HG02798 (cell line): ENCODE results near the gene HOXD4.

ENCODE experiments used
- ATAC-seq: cut with Tn5 transposase; IDR thresholded peaks from one replicate; pipeline ENCODE4 v1.9.1; 2021; ENCODE audit warnings: mild to moderate bottlenecking; ENCODE audit not compliant: unreplicated experiment, poor library complexity

The HOXD4 gene

DNA sequence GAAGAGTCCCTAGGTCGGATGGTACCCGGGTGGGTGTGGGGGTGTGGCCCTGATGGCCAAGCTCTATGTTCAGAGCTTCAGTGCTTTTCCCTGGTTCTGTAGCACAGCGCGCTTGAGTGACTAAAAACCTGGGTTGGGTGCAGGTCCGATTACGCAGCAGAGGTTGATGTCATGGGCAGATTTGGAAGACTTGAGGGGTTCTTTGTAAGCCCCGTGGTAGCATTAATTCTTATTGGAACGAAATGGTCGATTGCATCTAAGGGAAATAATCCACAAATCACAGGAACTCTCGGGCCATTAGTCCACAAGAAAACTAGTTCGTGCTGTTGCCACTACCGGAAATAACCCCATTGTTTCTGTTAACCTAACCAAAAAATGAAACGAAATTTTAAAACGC is 12.8 kb upstream of the HOXD4 start:
- ATAC-seq, result no peak

- no peak for ATAC-seq
Observed at GRCh38 chr2:176138923-176139660, 12.3 kb upstream of the HOXD4 start.

DNA sequence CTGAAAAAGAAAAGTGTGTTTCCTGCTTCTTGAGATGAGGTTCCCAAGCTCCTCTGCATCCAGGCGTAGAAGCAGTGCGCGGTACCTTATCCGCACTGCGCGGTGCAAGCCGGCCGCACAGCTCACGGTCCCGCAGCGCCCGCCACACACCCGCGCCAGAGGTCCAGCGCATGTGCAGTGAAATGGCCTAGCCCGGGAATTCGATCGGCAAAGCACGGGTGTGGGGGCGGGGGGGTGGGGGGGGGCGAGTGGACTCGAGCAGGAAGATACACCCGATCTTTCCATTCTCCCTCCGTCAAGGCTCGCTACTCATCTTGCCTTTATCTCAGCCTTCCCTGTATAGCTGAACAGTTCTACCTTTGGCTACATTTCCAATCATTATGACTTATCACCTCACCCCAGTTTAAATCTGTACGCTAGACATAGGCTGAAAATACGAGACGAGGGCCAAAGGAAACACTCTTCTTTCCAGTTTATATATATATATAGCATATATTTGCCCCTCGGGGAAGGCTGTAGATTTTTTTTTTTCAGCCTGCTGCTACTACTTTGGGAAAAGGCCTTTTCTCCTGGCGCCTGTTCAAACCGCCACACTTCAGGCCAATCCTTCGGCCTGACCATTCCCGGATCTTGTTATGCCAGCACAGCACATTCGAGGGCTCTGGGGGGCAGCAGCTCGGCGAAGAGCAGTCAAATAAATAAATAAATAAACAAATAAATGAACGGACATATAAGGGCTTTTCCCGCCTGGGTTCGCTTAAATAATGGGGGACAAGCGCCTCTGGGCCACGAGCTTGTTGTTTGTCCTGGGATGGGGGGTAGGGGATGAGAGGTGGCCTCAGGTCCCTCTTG is 11.5 kb upstream of the HOXD4 start:
- no peak for ATAC-seq

DNA sequence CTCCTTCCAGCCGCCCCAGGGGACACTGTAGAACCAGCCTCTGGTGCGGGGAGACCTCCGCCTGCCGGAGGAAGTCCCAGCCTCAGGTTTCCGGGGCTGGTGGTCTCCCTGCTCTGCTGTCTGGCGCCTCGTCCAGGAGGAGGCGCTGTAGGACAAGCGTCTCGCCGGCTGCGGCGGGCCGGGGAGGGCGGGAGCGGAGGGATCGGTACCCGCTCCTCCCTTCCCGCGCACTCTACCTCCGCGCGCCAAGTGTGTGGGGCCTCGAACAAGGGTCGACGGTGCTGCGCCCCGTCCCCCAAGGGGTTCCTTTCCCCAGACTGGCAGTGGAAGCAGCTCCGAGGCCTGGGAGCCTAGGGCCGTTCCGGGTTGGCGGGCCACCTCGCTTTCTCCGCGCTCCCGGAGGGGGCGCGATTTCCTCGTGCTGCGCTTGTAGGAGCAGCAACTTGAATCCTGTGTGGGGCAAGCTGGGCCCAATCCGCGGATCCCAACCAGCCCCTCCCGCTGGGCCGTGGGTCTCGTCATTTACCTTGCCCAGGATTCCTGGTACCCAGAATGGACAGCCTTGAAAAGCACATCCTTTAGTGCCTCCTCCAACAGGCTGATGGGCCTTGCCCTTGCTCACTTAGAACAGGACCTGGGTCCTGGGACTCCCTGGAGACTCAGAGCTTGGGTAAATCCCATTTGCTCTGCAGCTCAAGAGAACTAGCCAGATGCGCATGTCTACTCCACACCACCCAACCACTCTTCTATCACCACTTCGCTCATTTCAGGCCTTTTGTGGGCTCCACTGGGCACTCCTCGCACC is 10.6 kb upstream of the HOXD4 start:
- peak; percentile 92 for ATAC-seq

GRCh38 chr2:176142281-176142680 is 9.1 kb upstream of the HOXD4 start:
- no peak for ATAC-seq

- ATAC-seq, result no peak
Observed at GRCh38 chr2:176145085-176145969, 6.0 kb upstream of the HOXD4 start.

DNA sequence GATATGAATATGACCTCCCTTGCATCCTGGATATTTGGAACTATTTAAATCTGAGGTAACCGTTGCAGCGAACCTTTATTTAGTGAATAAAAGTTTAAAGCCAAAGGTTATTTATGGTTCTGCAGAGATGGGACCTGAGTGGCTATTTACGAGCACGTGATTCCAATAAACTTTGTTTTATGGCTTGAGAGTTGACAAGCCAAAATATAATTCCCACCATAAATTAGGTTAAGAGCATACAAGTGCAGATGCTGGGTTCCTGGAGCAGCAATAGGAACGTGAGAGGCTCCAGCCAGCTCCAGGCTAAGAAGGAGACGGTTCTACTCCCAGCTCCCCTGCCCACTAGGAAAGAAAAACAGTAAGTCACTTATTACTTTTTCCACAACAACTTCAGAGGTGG is 5.2 kb upstream of the HOXD4 start:
- ATAC-seq, result no peak

GRCh38 chr2:176146645-176147044 is 4.7 kb upstream of the HOXD4 start:
- ATAC-seq, result no peak

DNA sequence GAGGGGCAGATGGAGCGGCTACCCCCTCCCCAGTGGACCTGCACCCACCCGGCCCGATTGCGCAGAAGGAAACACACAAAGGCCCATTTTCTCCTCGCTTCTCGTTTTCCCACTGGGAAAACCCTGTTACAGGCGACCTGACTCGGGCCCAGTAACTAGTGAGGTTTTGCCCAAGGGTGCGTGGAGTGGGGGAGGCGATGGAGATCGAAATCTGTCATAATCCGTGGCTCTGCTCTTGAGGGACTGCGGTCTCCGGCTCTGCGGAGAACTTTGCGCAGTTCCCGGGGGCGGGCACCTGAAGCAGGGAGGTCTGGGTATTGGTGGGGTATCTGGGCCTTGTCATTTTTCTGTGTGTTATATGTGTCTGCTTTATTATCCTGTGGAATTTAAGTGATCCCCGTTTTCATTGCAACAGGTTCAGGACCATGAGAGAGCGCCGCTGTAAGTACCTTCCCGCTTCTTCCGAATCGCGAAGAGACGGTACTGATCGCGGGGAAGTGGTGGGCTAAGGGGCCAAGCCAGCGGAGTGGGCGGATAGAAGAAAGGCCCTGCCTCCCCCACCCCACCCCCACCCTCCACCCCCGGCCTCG is 4.0 kb upstream of the HOXD4 start:
- no peak for ATAC-seq

DNA sequence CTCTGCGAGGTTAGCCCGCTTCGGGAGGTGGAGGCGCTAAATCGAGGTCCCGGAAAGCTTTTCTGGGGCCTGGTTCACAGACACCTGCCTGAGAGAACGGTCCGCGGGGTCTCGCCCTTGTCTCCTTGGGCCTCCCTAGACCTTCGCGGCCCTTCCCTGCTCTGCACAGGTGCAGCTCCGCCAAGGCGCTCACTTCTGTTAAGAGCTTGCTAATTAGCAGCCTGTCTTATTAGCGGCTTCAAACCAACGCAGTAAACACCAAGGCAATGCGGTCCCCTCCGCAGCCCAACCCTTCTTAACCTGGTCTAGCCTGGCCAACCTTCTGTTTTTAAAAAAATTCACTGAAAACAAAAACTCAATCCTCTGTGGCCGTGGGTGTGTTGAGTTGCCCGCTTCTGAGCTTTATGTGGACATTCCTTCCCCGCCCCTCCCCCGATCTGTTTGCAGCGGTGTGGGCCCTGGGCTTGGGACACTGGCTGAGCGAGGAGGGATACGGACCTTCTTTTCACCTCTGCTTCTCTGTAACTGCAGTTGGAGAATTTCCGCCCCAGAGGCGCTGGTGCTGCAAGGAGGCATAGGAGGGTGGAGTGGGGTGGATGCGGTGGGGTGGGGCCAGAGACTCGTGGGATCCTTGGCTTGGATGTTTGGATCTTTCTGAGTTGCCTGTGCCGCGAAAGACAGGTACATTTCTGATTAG is 3.4 kb upstream of the HOXD4 start:
- no peak for ATAC-seq

GRCh38 chr2:176148751-176149421 is 2.5 kb upstream of the HOXD4 start:
- ATAC-seq, result no peak

- ATAC-seq, result no peak
Observed at GRCh38 chr2:176149481-176149938, 1.8 kb upstream of the HOXD4 start.

DNA sequence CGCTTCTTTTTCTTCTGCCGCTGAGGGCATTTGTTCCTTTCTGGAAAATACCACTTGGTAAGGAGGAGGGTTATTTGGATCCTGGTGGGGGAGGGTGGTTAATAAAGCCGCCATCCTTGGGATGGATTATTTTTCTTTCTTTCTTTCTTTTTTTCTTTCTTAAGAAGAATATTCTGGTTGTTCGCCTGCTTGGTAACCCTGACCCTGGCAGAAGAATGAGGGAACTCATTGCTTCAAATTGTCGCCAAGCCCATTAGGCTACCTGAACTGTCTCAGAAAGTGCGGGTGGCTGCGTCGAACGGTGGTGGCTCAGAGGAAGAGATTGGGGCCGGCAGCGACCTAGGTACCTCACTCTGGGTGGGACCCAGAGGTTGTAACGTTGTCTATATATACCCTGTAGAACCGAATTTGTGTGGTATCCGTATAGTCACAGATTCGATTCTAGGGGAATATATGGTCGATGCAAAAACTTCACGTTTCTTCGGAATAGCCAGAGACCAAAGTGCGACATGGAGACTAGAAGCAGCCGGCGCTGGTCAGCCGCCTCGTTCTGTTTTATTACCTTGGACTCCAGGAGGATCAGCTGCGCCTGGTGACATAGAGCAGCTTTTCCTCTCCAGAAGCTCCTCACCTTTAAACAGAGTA is 1.3 kb upstream of the HOXD4 start:
- ATAC-seq, result no peak

- no peak for ATAC-seq
Observed at GRCh38 chr2:176150584-176151441, 537 bp upstream of the HOXD4 start.

DNA sequence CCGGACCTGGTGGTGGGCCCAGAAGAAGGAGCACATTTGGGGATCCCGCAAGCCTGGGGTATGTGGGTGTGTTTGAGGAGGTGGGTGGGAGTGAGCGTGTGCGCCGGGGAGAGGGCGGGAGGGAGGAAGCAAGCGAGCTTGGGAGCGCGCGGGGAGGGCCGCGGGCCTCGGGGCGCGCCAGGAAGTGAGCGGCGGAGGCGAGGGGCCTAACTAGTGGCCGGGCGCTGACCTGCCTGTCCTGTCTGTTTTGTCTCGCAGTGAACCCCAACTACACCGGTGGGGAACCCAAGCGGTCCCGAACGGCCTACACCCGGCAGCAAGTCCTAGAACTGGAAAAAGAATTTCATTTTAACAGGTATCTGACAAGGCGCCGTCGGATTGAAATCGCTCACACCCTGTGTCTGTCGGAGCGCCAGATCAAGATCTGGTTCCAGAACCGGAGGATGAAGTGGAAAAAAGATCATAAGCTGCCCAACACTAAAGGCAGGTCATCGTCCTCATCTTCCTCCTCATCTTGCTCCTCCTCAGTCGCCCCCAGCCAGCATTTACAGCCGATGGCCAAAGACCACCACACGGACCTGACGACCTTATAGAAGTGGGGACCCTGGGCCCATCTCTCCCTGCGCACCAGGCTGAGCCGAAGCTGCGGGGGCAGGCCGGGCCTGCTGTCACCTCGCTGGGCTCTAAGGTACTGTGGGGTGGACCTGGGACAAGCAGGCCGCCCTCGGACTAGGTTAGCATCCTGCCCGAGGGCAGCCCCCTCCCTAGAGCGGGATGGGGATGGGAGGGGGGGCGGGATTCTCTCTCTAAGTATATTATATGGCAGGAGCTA is 1.2 kb downstream of the HOXD4 start:
- ATAC-seq, result no peak

DNA sequence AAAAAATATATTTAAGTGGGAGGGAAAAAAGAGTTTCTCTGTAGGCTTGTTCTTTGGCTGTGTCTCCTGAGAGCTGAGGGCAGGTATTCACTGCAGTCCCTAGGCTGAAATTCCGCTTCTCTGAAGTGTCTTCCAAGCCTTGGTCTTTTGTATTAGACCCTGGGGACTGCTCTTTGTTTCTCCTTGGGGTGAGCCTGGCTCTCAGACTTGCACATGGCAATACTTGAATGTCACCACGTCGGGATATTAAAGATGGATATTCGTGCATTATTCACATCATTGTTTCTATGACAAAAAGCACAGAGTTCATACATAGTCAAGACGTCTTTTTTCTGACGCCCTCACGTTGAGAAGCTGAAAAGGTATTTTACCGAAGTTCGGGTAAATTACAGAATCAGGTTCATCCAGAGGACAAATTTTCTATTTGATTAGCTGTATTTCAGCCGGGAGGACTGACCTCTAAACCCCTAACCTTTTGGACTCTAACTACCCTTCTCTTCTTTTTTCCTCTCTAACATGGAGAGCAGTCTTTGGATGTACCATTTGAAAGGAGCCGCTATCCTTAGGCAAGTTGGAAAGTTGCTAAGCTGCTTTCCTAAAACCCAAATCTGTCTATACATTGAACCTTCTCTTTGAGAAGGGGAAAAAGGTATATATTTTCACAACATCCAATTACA is 3.4 kb downstream of the HOXD4 start:
- no peak for ATAC-seq
